ENCODE results near the gene UST.
"Not testable (repeated sequence)": the region's sequence is repeated elsewhere in the genome, so short reads cannot be mapped to it uniquely, and the experiment has no call there.

Gene UST

DNA sequence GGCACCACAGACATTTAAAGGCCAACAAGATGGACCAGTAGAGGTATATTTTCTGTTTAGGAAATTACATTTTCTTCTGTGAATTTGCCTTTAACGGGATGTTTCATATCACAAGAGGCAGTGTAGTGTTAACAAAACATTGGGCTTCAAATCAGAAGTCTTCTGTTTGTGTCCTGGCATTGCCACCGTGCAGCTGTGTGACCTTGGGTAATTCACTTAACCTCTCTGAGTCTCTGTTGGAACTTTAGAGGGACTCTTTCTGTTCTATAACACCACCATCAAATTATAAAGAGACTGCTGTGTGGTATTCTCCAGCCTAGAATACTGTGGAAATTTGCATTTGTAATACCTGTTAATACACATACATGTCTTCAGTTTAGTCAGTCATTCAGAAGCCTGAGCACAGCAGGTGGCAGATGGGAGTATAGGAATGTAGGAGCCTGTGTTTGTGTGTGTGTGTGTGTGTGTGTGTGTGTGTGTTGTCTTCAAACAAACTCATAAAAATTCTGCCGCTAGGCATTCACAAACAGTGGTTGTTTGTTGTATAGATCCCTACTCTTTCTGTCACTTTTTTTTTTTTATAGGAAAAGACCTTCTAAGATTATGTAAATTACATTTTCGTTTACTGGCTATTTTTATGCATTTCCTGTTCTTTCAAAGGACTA is 22.6 kb downstream of the UST start:
- DNase-seq = no peak

DNA sequence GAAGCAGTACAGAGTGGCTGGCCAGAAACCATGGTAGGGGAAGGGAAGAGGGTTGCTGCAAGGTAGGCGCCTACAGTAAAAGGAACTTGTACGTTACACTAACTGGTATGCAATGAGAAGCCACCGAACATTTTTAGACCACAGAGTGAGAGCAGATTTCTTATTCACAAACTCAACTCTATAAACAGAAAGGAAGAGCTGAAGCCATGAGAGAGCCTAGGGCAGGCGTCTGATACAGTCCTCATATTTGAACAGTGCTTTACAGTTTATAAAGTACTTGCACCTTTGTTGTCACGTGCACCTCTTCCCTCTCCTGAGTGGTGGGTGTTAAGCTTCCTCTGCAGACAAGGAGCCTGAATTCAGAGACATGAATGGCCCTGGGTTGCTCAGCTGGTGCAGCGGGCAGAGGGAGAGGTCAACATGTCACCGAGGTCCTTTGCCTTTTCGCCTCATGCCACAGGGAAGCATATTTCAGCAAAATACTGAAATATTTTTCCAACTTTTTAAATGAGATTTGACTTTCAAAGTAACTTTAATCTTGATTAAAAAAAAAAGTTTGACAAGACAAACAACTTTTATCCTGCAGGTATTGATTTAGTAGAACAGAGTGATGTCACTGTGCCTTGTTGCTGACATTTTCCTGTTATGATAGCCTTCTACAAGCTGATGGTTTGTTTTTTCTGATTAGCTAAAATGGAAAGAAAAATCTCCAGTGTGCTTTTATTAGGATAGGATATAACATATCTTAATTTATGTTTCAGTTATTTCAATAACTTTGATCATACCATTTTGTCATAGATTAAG is 23.8 kb downstream of the UST start:
- no peak for DNase-seq

DNA sequence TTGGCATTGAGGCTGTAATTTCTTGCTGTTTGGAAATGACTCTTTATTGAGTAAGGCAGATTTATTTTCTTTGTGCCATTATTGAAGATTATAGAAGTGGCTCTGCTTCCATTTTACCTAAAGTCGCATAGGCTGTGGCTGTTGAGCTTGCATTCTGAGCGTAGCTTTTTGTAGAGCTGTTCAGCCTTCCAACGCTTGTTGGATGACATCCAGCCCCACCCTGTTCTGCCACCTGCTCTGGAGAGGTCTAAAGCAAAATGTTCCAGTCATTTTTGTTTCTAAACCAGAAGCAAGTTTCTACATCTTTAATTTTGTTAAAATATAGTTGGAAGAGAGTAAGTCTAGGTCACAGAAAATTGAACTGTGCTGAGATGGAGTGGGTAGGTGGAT is 24.4 kb downstream of the UST start:
- peak; percentile 53 for DNase-seq

DNA sequence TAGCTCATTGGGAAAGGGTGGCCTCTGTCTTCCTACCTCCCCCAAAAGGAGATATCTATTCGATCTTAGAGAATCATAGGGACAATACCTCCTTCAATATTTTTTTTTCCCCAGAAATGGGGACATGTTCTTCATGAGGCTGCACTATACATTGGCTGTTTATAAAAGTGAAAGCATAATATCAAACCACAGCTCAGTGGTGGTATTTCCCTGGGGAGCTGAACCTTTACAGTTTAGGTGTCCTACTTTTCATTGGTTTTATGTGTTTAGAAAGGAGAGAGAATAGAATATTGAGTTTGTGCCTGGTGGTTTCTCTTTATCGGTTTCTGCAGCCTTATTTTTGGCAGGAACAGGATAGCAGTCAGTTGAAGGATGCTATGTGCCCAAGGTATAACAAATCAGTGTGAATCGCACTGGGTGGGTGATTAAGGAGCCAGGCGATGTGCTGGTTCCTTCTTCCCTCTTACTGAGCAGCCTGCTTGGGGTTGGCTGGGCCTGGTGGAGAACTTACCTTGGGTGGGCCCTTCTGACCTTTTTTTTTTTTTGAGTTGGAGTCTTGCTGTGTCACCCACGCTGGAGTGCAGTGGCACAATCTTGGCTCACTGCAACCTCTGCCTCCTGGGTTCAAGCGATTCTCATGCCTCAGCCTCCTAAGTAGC is 25.2 kb downstream of the UST start:
- DNase-seq = no peak

DNA sequence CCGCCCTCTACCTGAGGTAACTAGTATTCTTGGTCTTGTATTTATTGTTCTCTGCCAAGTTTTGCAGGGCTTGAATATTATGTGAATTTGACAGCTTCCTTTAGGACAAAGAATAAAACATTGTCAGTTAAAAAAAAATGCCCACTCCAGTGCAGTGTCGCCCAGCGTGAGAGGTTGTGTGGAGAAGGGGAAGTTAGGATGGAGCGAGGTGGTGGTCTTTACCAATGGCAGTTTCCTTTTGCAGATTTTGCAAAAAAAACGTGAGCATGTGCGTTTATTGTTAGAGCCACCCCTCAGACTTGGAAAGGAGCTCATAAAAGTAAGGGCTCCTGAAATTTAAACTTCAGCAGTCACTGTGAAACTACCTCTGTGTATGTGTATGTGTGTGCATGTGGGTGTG is 28.3 kb downstream of the UST start:
- no peak for DNase-seq

DNA sequence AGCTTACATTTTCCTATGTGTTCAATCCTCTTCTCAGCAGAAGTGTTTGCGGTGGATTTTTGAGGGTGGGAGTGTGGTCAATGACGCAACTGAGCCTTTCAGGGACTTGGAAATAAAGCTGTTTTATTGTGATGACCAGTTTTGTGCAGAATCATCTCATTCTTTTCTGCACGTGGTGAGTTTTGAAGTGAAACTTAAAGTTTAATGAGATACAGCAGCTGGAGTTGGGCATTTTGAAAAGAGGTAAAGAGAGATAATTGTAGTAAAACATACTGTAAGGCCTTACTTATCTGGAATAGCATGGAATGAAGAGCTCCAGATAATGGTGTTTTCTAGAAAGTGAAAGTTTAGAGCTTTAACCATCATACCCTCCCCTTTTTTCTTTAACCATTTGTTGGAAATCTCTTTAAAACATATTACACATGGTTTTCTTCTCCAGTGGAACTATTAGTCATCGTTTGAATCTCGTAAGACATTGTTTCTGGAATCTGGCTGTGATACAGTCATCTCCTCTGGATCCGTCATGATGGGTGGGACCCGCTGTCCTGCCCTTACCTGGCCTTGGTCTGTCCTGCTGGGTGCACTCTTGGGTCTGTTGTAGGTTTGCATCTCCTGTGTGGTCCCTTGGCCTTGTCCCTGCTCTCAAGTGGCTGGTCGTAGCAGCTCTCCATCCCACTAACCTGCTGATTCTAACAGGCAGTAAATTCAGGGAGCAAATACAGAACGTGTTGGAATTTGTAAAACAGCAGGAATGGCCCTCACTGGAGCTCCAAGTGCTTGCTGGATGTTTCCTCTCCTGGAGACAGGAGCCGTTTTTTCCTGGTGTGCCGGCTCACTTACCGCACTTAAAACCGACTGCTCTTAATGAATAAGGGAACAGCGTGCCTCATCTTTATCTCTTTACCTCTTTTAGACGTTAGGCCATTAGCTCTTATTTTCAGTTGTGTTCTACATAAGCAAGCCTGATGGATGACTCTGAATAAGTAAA is 29.8 kb downstream of the UST start:
- no peak for DNase-seq

DNA sequence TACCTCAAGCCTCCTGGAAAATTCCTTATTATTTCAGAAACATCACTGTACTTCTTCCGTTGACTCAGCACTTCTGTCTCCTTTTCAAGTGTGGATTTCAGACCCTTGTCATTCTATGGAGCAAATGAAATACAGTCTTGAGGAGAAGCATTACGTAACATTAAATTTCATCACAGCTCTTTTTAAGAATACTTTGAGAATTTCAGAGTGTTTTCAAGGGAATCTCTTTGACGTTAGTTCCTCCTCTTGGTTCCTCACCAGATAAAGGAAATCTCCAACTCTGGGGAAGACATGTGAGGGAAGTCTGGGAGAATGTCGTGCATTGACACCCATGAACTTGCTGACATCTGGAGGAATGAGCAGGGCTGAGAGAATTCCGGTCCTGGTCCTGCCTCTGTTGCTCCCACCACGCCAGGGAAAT is 32.3 kb downstream of the UST start:
- no peak for DNase-seq

DNA sequence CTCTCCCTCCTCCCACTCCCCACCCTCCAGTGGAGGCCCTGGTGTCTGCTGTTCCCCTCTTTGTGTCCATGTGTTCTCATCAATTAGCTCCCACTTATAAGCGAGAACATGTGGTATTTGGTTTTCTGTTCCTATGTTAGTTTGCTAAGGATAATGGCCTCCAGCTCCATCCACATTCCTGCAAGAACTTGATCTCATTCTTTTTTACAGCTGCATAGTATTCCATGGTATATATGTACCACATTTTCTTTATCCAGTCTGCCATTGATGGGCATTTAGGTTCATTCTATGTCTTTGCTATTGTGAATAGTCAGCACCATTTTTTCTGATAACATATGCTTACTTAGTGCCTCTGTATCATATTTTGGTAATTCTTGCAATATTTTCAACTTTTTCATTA is 33.6 kb downstream of the UST start:
- not testable (repeated sequence) for DNase-seq

DNA sequence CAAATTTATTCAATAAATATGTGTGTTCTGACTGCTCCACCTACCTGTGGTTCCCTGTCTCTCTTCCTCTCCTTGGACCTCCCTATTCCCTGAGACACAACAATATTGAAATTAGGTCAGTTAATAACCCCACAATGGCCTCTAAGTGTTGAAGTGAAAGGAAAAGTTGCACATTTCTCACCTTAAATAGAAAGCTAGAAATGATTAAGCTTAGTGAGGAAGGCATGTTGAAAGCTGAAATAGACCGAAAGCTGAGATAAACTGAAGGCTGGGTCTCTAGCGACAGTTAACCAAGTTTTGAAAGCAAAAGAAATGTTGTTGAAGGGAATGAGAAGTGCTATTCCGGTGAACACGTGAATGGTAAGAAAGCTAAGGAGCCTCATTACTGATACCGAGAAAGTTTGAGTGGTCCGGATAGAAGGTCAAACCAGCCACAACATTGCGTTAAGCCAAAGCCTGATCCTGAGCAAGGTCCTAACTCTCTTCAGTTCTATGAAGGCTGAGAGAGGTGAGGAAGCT is 34.1 kb downstream of the UST start:
- no peak for DNase-seq

DNA sequence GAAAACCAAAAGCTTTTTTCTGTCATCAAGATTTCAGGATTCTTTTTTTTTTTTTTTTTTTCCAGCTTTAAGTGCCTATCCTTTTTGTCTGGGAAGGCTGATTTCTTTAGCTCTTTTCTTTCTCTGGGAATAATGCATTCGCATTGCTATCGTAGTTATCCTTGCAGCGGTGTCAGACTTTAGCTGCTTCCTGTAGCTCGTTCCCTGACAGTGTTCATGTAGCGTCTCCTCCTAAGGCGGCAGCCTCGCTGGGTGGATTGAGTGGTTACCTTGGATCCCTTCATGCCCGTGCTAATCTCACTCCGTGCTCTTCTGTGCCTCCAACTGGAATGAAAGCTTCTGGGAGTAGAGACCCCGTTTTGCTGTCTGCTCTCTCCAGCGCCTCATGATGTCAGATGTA is 43.1 kb downstream of the UST start:
- no peak for DNase-seq

DNA sequence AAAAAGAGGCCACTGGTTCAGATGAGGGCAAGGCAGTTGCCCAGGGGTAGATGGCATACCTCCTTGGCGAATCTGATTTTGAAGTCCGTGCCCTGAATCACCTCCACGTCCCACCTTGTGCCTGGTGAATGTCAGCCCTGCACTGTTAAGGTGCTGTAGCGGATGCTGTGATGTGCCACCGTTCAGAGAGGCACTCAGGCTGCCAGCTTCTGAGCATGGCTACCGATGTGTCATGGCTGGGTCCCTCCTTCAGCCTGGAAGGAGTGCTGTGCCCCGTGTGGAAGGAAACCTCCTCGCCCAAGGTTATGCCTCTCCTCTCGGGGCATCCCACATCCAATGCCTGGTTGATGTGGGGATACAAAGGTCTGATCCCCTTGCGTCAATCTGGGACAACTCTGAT is 43.6 kb downstream of the UST start:
- DNase-seq = peak; percentile 23

DNA sequence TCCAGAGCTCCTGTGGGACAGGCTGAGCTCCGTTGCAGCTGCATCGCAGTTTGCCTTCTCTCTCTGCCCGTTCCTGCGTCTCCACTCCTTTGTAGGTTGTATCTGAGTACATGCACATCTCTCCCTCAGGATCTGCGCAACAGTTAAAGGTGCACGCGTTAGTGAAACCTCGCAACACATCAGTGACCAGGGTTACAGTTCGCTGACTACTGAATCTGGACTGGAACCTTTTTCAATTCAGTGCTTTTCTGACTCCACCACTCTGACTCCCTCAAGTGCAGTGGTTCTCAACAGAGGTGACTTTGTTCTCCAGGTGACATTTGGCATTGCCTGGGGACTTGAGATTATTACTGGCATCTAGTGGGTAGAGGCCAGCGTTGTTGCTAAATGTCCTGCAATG is 44.0 kb downstream of the UST start:
- DNase-seq = peak; percentile 53

DNA sequence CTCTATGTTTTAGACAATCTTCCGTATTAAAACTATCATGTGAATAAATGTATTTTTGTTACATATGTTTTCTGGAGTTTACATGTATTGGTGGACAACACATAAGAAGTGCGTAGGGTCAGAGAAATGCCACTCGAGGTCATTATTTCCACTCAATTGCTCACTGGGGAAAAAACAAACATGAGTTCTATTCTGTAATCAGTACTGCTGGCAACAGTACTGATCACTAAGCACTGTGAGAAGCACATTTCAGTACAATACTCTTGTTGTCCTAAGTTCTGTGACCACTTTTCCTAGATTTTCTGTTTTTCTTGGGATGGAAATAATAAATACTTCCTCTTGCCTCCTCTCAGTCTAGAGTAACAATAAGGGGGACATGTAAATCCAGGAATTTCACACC is 44.5 kb downstream of the UST start:
- DNase-seq = no peak

DNA sequence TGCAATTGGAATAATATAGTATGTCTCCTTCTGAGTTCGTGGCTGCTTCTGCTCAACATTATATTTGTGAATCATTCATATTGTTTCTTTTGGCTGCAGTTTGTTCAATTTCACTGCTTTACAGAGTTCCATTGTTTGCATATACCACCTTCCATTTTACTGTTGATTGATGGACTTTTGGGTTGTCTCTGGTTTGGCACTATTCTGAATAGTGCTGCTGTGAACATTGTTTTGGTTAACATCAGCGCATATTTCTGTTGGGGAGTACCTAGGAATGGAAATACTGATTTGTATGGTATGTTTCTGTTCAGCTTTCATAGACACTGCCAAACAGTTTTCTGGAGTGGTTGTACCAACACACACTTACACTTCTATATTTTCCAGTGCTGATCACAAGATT is 46.9 kb downstream of the UST start:
- no peak for DNase-seq

DNA sequence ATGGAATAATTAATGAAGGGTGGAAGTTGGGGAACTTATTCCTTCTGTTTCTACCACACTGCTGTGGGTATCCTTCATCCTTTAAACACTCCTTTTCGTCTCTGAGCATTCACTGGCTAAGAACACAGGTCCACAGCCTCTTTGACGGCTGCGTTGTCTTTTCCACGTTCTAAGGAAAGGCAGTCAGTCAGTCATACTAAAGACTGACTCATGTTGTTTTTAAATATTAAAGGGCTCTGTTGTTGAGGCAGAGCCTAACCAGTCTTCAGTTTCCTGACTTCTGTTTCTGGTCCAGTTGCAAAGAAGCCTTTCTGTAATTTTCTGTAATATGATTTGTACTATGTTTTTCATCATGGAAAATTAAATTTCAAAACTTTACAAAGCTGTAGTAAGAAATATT is 48.0 kb downstream of the UST start:
- no peak for DNase-seq

DNA sequence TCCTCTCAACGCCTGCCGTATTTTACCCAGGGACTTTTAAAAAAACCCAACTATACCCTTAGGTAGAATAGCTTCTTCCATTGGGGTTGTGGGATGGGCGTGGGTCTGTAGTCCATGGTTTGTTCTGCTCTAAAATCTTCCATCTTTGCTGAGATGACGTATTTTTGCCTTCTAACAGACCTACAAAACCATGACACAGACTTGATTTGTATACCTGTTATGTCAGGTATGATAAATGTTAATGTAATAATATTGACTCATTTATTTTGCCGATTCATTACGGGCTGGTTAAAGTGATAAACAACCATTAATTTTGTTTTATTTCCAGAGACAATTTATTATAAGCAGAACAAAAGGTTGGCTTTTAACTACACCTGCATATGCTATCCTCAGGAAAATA is 48.7 kb downstream of the UST start:
- DNase-seq = no peak

DNA sequence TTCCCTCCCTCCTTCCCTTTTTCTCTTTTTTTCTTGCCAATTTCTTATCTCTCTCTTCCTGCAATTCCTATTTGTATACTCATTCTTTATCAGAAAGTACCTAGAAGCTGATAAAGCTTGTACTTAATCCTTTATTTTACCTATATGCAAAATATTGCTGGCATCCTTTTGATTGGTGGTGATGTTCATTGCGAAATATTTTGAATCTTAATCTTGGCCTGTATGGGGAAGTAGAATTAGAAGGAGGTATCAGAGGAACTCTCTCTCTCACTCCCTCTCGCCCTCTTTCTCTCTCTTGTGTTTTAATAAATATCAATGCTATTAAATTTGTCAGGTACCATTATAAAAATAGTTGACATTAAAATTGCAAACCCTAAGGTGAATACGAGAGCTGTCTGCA is 52.8 kb downstream of the UST start:
- no peak for DNase-seq

DNA sequence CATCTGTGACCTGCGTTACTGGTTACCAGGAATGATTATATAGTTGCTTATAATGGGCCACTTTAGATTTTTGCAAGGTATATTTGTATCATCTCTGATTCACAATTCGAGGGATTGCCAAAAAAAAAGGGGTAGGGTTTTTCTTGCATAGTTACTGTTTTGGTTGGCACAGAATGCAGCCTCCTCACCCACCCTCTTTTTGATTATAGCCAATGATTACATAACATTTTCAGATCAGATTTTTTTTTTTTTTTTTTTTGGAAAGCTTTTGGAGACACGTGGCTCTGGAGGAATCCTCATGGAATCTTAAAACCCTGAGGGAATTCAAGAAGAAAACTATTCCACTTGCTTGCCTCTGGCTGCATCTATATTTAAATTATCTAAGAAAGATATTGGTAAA is 53.7 kb downstream of the UST start:
- no peak for DNase-seq

DNA sequence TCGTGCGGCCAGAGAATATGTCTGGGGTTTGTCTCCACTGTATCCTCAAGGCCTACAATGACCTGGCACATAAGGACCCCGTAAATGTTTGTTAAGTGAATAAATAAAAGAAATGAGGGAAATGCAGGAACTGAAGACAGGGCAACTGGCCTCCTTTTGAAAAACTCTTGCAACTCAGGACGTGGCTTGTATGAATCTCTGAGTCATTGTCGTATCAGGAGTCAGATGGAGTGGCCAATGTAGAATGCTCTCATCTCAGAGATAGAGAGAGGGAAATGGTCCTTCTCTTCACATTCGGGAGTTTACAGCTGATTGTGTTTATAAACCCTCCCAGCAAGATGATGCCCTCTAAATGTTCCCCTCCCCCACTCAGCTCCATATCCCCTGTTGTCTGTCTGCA is 57.1 kb downstream of the UST start:
- no peak for DNase-seq

DNA sequence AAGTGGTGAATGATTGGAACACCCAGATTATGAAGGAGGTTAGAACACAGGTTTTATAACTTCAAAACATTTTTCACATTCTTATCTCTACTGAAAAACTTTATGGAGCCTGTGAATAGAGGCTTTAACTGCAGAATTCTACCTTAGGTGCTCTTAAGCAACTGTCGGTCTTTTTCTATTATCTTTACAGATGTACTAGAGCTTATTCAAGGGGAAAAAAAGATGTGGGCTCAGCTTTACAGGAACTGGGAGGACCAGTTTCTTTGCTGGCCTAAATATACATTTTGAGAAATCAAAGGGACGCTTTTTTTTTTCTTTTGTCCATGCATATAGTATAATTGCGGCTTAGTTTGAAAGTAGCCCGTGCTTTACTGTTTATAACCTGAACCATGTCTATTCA is 58.9 kb downstream of the UST start:
- DNase-seq = no peak

DNA sequence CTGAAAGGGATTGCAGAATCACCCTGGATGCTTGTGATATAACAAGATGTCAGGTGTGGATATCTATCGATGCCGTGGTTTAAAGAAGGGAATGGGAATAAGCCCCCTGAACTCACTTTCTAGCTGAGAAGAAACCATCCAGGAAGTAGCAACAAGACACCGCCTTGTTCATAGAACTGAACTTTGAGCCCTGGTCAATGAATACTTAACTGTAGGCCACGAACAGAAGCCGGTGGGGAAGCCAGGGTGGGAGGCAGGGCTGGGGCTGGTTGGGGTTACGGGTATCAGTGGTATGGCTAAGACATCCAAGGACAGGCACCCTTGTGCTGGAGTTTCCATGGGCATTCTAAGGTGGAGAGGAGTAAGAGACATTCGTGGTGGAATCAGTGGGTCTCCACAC is 61.0 kb downstream of the UST start:
- no peak for DNase-seq

DNA sequence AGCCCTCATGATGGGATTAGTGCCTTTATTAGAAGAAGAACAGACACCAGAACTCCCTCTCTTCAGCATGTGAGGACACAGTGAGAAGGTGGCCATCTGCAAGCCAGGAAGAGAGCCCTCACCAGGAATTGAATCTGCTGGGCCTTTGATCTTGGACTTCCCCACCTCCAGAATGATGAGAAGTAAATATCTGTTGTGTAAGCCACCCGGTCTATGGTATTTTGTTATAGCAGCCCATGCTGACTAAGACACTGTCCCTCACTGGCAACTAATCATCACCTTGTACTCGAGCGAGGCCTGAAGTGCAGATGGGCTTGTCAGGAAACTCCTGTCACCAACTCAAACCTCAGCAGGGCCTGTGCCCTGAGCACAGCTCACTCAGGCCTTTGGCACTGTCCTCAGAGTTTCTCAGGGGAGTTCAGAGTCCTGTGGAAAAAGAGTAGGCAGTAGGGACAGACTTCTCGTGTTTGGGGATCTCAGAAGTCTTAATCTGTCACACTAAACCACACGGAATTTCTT is 62.0 kb downstream of the UST start:
- no peak for DNase-seq

DNA sequence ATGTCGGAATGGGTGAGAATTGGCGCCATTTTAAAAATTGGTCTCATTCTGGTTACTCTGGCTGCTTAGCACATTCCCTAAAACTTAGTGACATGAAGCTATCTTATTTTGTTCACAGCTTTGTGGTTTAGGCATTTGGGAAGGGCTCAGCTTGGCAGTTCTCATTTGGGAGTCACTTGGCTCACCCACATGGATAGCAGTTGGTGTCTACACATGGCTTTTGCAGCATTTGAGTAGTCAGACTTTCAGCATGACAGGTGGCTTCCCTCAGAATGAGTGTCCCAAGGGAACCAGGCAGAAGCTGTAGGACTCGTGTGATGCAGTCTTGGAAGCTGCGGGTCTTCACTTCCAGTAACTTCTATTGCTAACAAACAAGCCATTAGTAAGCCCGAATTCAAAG is 64.6 kb downstream of the UST start:
- no peak for DNase-seq
